Activated CD8-positive, alpha-beta T cell treated with anti-CD3 and anti-CD28 coated beads for 36 hours (primary cell): ENCODE data around the gene TTC28. TPM values are rescaled to one million over a fixed set of nuclear protein-coding genes. Genes with fewer than 3 reads are reported as not detected.

Source experiments
- ATAC-seq: fragments of 200-7000 bp; cut with Tn5 transposase; one replicate; pipeline ENCODE4 v1.10.0; 2021; ENCODE audit warnings: mild to moderate bottlenecking, moderate library complexity
- CTCF ChIA-PET: fragments of 350-600 bp; sonication (Branson Sonifier 250); formaldehyde crosslinking; loops from one replicate; lab custom pipeline; 2021; ENCODE audit warnings: antibody characterized with exemption; lab: Charles Lee
- POLR2A ChIA-PET: fragments of 350-600 bp; sonication (Branson Sonifier 250); formaldehyde crosslinking; loops from one replicate; lab custom pipeline; 2021; ENCODE audit warnings: antibody characterized with exemption; lab: Charles Lee
- DNase-seq: peaks from one replicate; pipeline ENCODE4 v3.0.0-alpha.2; 2020
- H3K27ac Mint-ChIP-seq: one replicate; pipeline ENCODE4 v1.8.0; 2021; ENCODE audit warnings: mild to moderate bottlenecking, mixed read lengths
- H3K27me3 Mint-ChIP-seq: one replicate; pipeline ENCODE4 v1.8.0; 2021; ENCODE audit warnings: mixed read lengths
- H3K36me3 Mint-ChIP-seq: one replicate; pipeline ENCODE4 v1.8.0; 2021; ENCODE audit warnings: low read depth, mixed read lengths
- H3K4me1 Mint-ChIP-seq: one replicate; pipeline ENCODE4 v1.8.0; 2021; ENCODE audit warnings: low read depth, mixed read lengths
- H3K4me3 Mint-ChIP-seq: one replicate; pipeline ENCODE4 v1.8.0; 2021; ENCODE audit warnings: mild to moderate bottlenecking, moderate library complexity, mixed read lengths
- H3K9me3 Mint-ChIP-seq: one replicate; pipeline ENCODE4 v1.8.0; 2021; ENCODE audit warnings: mixed read lengths
- CTCF ChIP-seq: fragments of 200-600 bp; IDR thresholded peaks from one replicate; pipeline ENCODE4 v1.8.0; 2022; ENCODE audit warnings: antibody characterized with exemption, mild to moderate bottlenecking
- intact Hi-C: fragments of 100-400 bp; cut with micrococcal nuclease; formaldehyde crosslinking; loops from one replicate; pipeline ENCODE4 v1.10.0; 2022
- total RNA-seq, 2 experiments: library from RNA; stranded (reverse); gene quantifications; one replicate each; pipeline ENCODE4 v1.2.3, GENCODE V29; 2021

TTC28 gene
- total RNA-seq, 2 experiments from 2014 or later: 0.58 to 1.9 TPM

GRCh38 chr22:28426346-28427132 lies 253.1 kb downstream of the TTC28 start:
- DNase-seq (no peak), ATAC-seq (no peak)
- Mint-ChIP-seq H3K27me3 (no peaks in the 10 kb centered on the region), H3K36me3 (no peaks in the 10 kb centered on the region), H3K4me3 (no peak overlapping the region), H3K27ac (no peak overlapping the region), H3K4me1 (no peaks in the 10 kb centered on the region), H3K9me3 (no peaks in the 10 kb centered on the region)
- intact Hi-C loops: no loop called here
- no peak for TF ChIP-seq CTCF
- ChIA-PET POLR2A (interaction anchor here (0.6 kb wide), 1 partner anchor 17 kb away, joined by 4 read pairs; no protein-coding TSS in a partner anchor), CTCF (no interaction called here)

- H3K4me1 Mint-ChIP-seq: no peaks in the 10 kb centered on the region
- ATAC-seq: no peak
- H3K27ac Mint-ChIP-seq: no peak overlapping the region
- no peaks in the 10 kb centered on the region for H3K9me3 Mint-ChIP-seq
- no peaks in the 10 kb centered on the region for H3K36me3 Mint-ChIP-seq
- no peak for DNase-seq
- TF ChIP-seq CTCF: no peak
- no peaks in the 10 kb centered on the region for H3K27me3 Mint-ChIP-seq
- ChIA-PET CTCF (no interaction called here), POLR2A (no interaction called here)
- intact Hi-C loops: no loop called here
- no peak overlapping the region for H3K4me3 Mint-ChIP-seq
Observed at GRCh38 chr22:28425211-28425610, 254.4 kb downstream of the TTC28 start.

GRCh38 chr22:28424427-28425080 lies 255.1 kb downstream of the TTC28 start:
- Mint-ChIP-seq H3K9me3 (no peaks in the 10 kb centered on the region), H3K4me1 (no peaks in the 10 kb centered on the region), H3K36me3 (no peaks in the 10 kb centered on the region), H3K4me3 (no peak overlapping the region), H3K27me3 (no peaks in the 10 kb centered on the region), H3K27ac (no peak overlapping the region)
- no peak for TF ChIP-seq CTCF
- DNase-seq (no peak), ATAC-seq (no peak)
- intact Hi-C loops: no loop called here
- POLR2A ChIA-PET: no interaction called here
- CTCF ChIA-PET: no interaction called here

- Mint-ChIP-seq H3K27me3 (peaks cover 3% of the 10 kb centered on the region), H3K36me3 (no peaks in the 10 kb centered on the region), H3K4me3 (no peak overlapping the region), H3K4me1 (no peaks in the 10 kb centered on the region), H3K27ac (no peak overlapping the region), H3K9me3 (no peaks in the 10 kb centered on the region)
- DNase-seq: no peak
- TF ChIP-seq CTCF: no peak
- CTCF ChIA-PET: no interaction called here
- intact Hi-C loops: no loop called here
- POLR2A ChIA-PET: interaction anchor here (0.7 kb wide), 1 partner anchor 18 kb away, joined by 3 read pairs; no protein-coding TSS in a partner anchor
- no peak for ATAC-seq
Observed at GRCh38 chr22:28419919-28420318, 259.7 kb downstream of the TTC28 start.

GRCh38 chr22:28418008-28418407 lies 261.6 kb downstream of the TTC28 start:
- no peak for TF ChIP-seq CTCF
- no peak for DNase-seq
- no peaks in the 10 kb centered on the region for H3K9me3 Mint-ChIP-seq
- no peaks in the 10 kb centered on the region for H3K4me1 Mint-ChIP-seq
- CTCF ChIA-PET: no interaction called here
- peaks cover 3% of the 10 kb centered on the region for H3K27me3 Mint-ChIP-seq
- H3K4me3 Mint-ChIP-seq: no peak overlapping the region
- POLR2A ChIA-PET: no interaction called here
- ATAC-seq: no peak
- H3K36me3 Mint-ChIP-seq: no peaks in the 10 kb centered on the region
- H3K27ac Mint-ChIP-seq: no peak overlapping the region
- intact Hi-C loops: no loop called here
